Lower leg skin (tissue), 4 donors: ENCODE results near the gene PDZD2. TPM values are rescaled to one million over a fixed set of nuclear protein-coding genes. Genes with fewer than 3 reads are reported as not detected.
"Not testable (repeated sequence)": the region's sequence is repeated elsewhere in the genome, so short reads cannot be mapped to it uniquely, and the experiment has no call there.

Source experiments
- DNase-seq, 2 donors: peaks; one replicate each; pipeline ENCODE4 v3.0.0-alpha.2; 2019; ENCODE audit warnings: low spot score in 2 of 2
- H3K4me3 ChIP-seq: fragments of 200-600 bp; sonication (generic); 2 replicates; pipeline ENCODE4 v1.5.1; 2017; ENCODE audit warnings: mild to moderate bottlenecking, low read depth; ENCODE audit not compliant: poor library complexity, severe bottlenecking
- POLR2A ChIP-seq, 2 donors: fragments of 450-650 bp; IDR thresholded peaks; one replicate each; pipeline ENCODE4 v1.6.1; 2016 to 2017; ENCODE audit warnings: antibody characterized with exemption in 2 of 2, mild to moderate bottlenecking in 1 of 2, moderate library complexity in 1 of 2
- WGBS, 2 donors: methylation state at CpG; one replicate each; pipeline ENCODE4 v1.1.5; 2018; 5-methylcytosine and 5-hydroxymethylcytosine counted together
- intact Hi-C: fragments of 100-400 bp; cut with DNase I; formaldehyde crosslinking; loops from one replicate; pipeline ENCODE4 v1.15.0; 2023; ENCODE audit warnings: low total_unique reads
- total RNA-seq, 4 donors: library from RNA; depleted of rRNA; stranded (reverse); fragments of >200 nt; gene quantifications; one replicate each; pipeline ENCODE4 v1.1.0, GENCODE V29; 2016
- TF ChIP-seq, protein P1 (sequence below), 3 donors: fragments of 450-650 bp; IDR thresholded peaks; one replicate each; pipeline ENCODE4 v1.5.1; 2016; ENCODE audit warnings: antibody characterized with exemption in 3 of 3, mild to moderate bottlenecking in 3 of 3, moderate library complexity in 2 of 3

PDZD2 gene
- total RNA-seq, 4 donors from 2014 or later = 102 to 150 (median 116) TPM

DNA sequence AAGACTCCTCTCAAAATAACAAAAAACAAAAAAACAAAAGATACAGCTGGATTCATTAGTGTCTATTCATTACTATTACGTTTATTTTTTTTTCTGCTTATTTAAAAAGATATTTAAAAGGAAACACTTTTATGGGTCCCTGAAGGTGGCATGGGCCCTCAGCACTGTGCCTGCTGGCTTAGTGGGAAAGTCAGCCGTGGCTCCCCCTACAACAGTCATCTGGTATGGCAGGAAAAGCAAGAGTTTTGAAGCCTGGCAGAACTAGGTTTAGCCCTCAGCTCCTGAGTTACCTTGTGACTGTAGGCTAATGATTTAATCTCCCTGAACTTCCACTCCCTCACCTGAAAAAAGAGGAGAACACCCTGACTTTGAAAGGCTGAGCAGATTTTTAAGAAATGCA lies 399.6 kb downstream of the PDZD2 start:
- intact Hi-C loops = no loop called here
- no peak overlapping the region for H3K4me3 ChIP-seq
- DNase-seq = no peak
- TF ChIP-seq, protein P1, sequence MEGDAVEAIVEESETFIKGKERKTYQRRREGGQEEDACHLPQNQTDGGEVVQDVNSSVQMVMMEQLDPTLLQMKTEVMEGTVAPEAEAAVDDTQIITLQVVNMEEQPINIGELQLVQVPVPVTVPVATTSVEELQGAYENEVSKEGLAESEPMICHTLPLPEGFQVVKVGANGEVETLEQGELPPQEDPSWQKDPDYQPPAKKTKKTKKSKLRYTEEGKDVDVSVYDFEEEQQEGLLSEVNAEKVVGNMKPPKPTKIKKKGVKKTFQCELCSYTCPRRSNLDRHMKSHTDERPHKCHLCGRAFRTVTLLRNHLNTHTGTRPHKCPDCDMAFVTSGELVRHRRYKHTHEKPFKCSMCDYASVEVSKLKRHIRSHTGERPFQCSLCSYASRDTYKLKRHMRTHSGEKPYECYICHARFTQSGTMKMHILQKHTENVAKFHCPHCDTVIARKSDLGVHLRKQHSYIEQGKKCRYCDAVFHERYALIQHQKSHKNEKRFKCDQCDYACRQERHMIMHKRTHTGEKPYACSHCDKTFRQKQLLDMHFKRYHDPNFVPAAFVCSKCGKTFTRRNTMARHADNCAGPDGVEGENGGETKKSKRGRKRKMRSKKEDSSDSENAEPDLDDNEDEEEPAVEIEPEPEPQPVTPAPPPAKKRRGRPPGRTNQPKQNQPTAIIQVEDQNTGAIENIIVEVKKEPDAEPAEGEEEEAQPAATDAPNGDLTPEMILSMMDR (IDR thresholded peaks at IDR 0.05) = no peak
- no peak for TF ChIP-seq POLR2A (IDR thresholded peaks at IDR 0.05)
- 80 to 88% methylated on average over 2 of the region's 2 CpGs for WGBS, 2 donors

DNA sequence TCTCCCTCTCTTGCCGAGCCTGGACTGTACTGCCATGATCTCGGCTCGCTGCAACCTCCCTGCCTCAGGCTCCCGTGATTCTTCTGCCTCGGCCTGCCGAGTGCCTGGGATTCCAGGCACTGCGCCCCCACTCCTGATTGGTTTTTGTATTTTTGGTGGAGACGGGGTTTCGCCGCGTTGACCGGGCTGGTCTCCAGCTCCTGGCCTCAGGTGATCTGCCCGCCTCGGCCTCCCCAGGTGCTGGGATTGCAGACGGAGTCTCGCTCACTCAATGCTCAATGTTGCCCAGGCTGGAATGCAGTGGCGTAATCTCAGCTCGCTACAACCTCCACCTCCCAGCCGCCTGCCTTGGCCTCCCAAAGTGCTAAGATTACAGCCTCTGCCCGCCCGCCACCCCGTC lies 400.2 kb downstream of the PDZD2 start:
- peak in 1 of 2 donors; percentile 62 for DNase-seq
- 97 to 98% methylated on average over 22 of the region's 22 CpGs for WGBS, 2 donors
- intact Hi-C loops, H3K4me3 ChIP-seq: not testable (repeated sequence)

DNA sequence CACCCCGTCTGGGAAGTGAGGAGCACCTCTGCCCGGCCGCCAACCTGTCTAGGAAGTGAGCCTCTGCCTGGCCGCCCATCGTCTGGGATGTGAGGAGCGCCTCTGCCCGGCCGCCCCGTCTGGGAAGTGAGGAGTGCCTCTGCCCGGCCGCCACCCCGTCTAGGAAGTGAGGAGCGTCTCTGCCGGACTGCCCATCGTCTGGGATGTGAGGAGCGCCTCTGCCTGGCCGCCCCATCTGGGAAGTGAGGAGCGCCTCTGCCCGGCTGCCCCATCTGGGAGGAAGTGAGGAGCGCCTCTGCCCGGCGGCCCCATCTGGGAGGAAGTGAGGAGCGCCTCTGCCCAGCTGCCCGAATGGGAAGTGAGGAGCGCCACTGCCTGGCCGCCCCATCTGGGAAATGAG lies 400.7 kb downstream of the PDZD2 start:
- H3K4me3 ChIP-seq, DNase-seq, intact Hi-C loops: not testable (repeated sequence)
- WGBS, 2 donors = 93 to 94% methylated on average over 20 to 25 of the region's 26 CpGs

DNA sequence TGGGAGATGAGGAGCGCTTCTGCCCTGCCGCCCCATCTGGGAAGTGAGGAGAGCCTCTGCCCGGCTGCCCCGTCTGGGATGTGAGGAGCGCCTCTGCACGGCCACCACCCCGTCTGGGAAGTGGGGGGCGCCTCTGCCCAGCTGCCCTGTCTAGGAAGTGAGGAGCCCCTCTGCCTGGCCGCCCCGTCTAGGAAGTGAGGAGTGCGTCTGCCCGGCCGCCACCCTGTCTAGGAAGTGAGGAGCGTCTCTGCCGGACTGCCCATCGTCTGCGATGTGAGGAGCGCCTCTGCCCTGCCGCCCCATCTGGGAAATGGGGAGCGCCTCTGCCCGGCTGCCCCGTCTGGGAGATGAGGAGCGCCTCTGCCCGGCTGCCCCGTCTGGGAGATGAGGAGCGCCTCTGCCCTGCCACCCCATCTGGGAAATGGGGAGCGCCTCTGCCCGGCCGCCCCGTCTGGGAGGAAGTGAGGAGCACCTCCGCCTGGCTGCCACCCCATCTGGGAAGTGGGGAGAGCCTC lies 401.3 kb downstream of the PDZD2 start:
- DNase-seq = peak in 1 of 2 donors; percentile 72
- H3K4me3 ChIP-seq, intact Hi-C loops: not testable (repeated sequence)
- WGBS, 2 donors = 96 to 97% methylated on average over 21 to 29 of the region's 31 CpGs

DNA sequence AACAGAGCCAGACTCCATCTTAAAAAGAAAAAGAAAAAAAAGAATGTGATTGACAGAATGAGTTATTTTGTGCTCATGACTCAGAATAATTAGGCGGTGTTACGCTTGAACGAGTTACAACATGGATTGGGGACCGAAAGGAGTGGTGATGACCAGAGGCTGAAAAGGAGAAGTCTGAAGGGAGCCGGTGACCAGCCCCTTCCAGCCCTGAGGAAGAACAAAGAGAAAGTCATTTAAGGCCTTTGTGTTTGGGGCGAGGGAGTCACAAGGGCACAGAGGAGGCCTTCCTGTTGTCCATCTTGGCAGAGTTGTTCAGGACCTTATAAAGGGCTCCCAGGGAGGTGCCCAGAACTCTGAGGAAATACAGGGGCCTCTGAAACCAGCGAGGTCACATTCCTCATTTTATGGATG lies 403.6 kb downstream of the PDZD2 start:
- peak in 1 of 2 donors; percentile 33 for DNase-seq
- 41 to 47% methylated on average over 7 of the region's 7 CpGs for WGBS, 2 donors
- no peak overlapping the region for H3K4me3 ChIP-seq
- TF ChIP-seq, protein P1 (IDR thresholded peaks at IDR 0.05) = no peak
- TF ChIP-seq POLR2A (IDR thresholded peaks at IDR 0.05) = no peak
- intact Hi-C loops = no loop called here

DNA sequence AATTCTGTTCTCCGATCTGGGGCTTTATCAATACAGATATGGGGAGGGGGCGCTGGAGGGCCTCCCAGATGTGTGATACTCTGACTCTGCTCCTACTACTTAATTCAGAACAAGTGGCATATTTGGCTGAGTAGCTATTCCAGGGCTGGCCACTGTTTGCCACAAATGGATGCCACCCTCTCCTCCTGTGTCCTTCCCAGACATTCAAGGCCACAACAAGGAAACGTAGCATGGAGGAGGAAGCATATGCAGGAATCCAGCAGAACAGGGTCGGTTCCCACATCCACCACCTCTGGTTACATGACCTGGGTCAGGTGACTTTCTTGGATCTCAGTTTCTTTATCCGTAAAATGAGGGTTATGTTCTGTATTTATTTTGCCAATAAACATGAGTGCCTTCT lies 404.2 kb downstream of the PDZD2 start:
- 80 to 89% methylated on average over 5 of the region's 5 CpGs for WGBS, 2 donors
- intact Hi-C loops = no loop called here
- TF ChIP-seq, protein P1 (IDR thresholded peaks at IDR 0.05) = no peak
- TF ChIP-seq POLR2A (IDR thresholded peaks at IDR 0.05) = no peak
- H3K4me3 ChIP-seq = no peak overlapping the region
- no peak for DNase-seq

DNA sequence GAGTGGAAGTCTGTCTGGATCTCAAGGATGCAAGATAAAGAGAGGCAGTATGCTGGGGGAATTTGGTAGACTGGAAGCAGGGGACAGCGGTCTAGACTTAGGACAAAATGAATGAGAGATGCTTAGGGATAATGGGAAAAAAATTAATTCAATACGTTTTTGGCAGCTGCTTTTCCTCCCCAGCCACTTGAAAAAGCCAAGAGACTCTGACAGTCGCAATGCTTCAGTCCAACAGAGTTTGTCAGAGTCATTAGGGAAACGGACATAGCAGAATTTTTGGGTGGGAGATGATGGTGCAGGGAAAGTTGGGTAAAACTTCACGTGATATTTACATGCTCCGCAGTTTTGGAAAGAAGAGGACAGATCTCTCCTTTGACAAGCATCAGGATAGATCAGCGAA lies 405.5 kb downstream of the PDZD2 start:
- intact Hi-C loops = no loop called here
- TF ChIP-seq POLR2A (IDR thresholded peaks at IDR 0.05) = no peak
- TF ChIP-seq, protein P1 (IDR thresholded peaks at IDR 0.05) = no peak
- H3K4me3 ChIP-seq = no peak overlapping the region
- no peak for DNase-seq
- 34 to 49% methylated on average over 7 of the region's 7 CpGs for WGBS, 2 donors
